Memory B cell (primary cell): ENCODE results near the gene URGCP.
"Not testable (repeated sequence)": the region's sequence is repeated elsewhere in the genome, so short reads cannot be mapped to it uniquely, and the experiment has no call there.

Experiments used
- ATAC-seq: fragments of 150-1000 bp; cut with Tn5 transposase; 2 replicates; pipeline ENCODE4 v1.10.0; 2021; ENCODE audit warnings: low read depth, mild to moderate bottlenecking, moderate library complexity
- DNase-seq, 2 donors: peaks; one replicate each; pipeline ENCODE4 v3.0.0; 2022; ENCODE audit warnings: low spot score in 2 of 2
- H3K27ac Mint-ChIP-seq: one replicate; pipeline ENCODE4 v1.8.0; 2022; ENCODE audit warnings: mild to moderate bottlenecking, moderate library complexity, mixed read lengths
- H3K27me3 Mint-ChIP-seq: one replicate; pipeline ENCODE4 v1.8.0; 2022; ENCODE audit warnings: mixed read lengths
- H3K36me3 Mint-ChIP-seq: one replicate; pipeline ENCODE4 v1.8.0; 2022; ENCODE audit warnings: mild to moderate bottlenecking, mixed read lengths
- H3K4me1 Mint-ChIP-seq: one replicate; pipeline ENCODE4 v1.8.0; 2022; ENCODE audit warnings: mixed read lengths
- H3K4me3 Mint-ChIP-seq: one replicate; pipeline ENCODE4 v1.8.0; 2022; ENCODE audit warnings: mild to moderate bottlenecking, moderate library complexity, mixed read lengths
- H3K9me3 Mint-ChIP-seq: one replicate; pipeline ENCODE4 v1.8.0; 2022; ENCODE audit warnings: mixed read lengths

URGCP gene

GRCh38 chr7:43850348-43851116 lies 55.9 kb downstream of the URGCP start:
- DNase-seq = no peak
- H3K9me3 Mint-ChIP-seq = peaks cover 1% of the 10 kb centered on the region
- H3K4me1 Mint-ChIP-seq = no peaks in the 10 kb centered on the region
- no peak overlapping the region for H3K27ac Mint-ChIP-seq
- H3K27me3 Mint-ChIP-seq = peaks cover 6% of the 10 kb centered on the region
- no peaks in the 10 kb centered on the region for H3K36me3 Mint-ChIP-seq
- no peak for ATAC-seq
- H3K4me3 Mint-ChIP-seq = no peak overlapping the region

DNA sequence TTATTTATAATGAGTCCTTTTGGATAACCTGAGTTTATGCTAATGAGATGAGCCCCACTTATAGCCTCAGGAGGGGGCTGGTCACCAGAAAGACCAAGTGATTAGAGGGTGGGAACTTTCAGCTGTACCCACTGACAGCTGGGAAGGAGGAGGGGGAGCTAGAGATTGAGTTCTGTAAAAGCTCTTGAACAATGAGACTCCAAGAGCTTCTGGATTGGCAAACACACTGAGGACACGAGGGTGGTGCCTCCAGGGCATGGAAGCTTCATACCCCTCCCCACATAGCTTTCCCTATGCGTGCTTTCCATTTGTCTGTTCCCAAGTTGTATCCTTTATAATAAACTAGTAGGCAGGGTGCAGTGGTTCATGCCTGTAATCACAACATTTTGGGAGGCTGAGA lies 57.3 kb downstream of the URGCP start:
- DNase-seq = no peak
- no peak for ATAC-seq
- H3K27me3 Mint-ChIP-seq = peaks cover 2% of the 10 kb centered on the region
- H3K27ac Mint-ChIP-seq = no peak overlapping the region
- H3K4me3 Mint-ChIP-seq = no peak overlapping the region
- no peaks in the 10 kb centered on the region for H3K4me1 Mint-ChIP-seq
- H3K9me3 Mint-ChIP-seq = peaks cover 1% of the 10 kb centered on the region
- no peaks in the 10 kb centered on the region for H3K36me3 Mint-ChIP-seq

- H3K27me3 Mint-ChIP-seq = no peaks in the 10 kb centered on the region
- no peaks in the 10 kb centered on the region for H3K36me3 Mint-ChIP-seq
- H3K27ac Mint-ChIP-seq = no peak overlapping the region
- H3K9me3 Mint-ChIP-seq = no peaks in the 10 kb centered on the region
- DNase-seq = no peak
- no peak overlapping the region for H3K4me3 Mint-ChIP-seq
- no peak for ATAC-seq
- H3K4me1 Mint-ChIP-seq = no peaks in the 10 kb centered on the region
Observed at GRCh38 chr7:43847496-43847895, 58.9 kb downstream of the URGCP start.

- Mint-ChIP-seq H3K4me1 (no peaks in the 10 kb centered on the region), H3K36me3 (no peaks in the 10 kb centered on the region), H3K27me3 (no peaks in the 10 kb centered on the region)
Observed at GRCh38 chr7:43844662-43845061, 61.7 kb downstream of the URGCP start.

GRCh38 chr7:43844257-43844656 lies 62.1 kb downstream of the URGCP start:
- Mint-ChIP-seq H3K36me3 (no peaks in the 10 kb centered on the region), H3K27me3 (no peaks in the 10 kb centered on the region), H3K4me3 (no peak overlapping the region), H3K4me1 (no peaks in the 10 kb centered on the region), H3K9me3 (no peaks in the 10 kb centered on the region), H3K27ac (no peak overlapping the region)
- DNase-seq = no peak
- ATAC-seq = no peak

More at GRCh38 chr7:43844662-43845061, 61.7 kb downstream of the URGCP start:
- H3K4me3 Mint-ChIP-seq = no peak overlapping the region
- no peak for DNase-seq
- no peak overlapping the region for H3K27ac Mint-ChIP-seq
- H3K9me3 Mint-ChIP-seq = no peaks in the 10 kb centered on the region
- no peak for ATAC-seq

DNA sequence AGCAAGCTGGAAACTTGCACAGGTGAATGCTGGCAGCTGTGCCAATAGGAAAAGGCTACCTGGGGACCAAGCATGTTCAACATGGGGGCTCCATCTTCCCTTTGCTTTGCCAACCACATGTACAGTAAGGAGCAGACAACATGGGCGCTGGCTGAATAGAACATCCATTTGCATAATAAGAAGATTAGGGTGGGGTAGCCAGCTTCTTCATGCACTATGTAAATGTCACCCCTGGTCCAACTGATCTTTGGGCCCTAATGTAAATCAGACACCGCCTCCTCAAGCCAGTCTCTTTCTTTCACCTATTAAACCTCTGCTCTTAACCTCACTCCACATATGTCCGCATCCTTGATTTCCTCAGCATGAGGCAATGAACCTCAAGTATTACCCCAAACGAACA lies 63.1 kb downstream of the URGCP start:
- H3K27me3 Mint-ChIP-seq = no peaks in the 10 kb centered on the region

DNA sequence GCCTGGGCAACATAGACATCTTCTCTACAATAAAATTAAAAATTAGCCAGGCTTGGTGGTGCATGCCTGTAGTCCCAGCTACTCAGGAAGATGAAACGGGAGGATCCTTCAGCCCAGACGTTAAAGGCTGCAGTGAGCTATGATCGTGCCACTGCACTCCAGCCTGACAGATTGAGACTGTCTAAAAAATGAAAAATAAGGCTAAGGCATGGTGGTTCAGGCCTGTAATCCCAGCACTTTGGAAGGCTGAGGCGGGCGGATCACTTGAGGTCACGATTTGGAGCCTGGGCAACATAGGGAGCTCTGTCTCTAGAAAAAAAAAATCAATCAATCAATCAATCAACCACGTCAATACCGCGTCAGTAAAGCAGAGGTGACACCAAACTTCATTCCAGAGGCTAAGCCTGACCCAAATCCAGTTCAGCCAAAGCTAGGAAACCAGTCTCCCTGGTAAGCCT lies 68.2 kb downstream of the URGCP start:
- DNase-seq (no peak), ATAC-seq (no peak)
- Mint-ChIP-seq H3K36me3 (no peaks in the 10 kb centered on the region), H3K27ac (peak overlapping the region; percentile 68), H3K9me3 (no peaks in the 10 kb centered on the region), H3K27me3 (no peaks in the 10 kb centered on the region), H3K4me3 (no peak overlapping the region), H3K4me1 (peaks cover 10% of the 10 kb centered on the region)

More for the DNA sequence above, 63.1 kb downstream of the URGCP start:
- H3K4me3 Mint-ChIP-seq = no peak overlapping the region
- no peaks in the 10 kb centered on the region for H3K9me3 Mint-ChIP-seq
- H3K36me3 Mint-ChIP-seq = no peaks in the 10 kb centered on the region
- DNase-seq (no peak), ATAC-seq (no peak)
- H3K27ac Mint-ChIP-seq = no peak overlapping the region
- H3K4me1 Mint-ChIP-seq = peaks cover 2% of the 10 kb centered on the region

GRCh38 chr7:43834463-43835251 lies 71.7 kb downstream of the URGCP start:
- Mint-ChIP-seq H3K9me3 (no peaks in the 10 kb centered on the region), H3K4me3 (peak overlapping the region; percentile 95), H3K4me1 (peaks cover 10% of the 10 kb centered on the region), H3K27me3 (no peaks in the 10 kb centered on the region), H3K36me3 (no peaks in the 10 kb centered on the region), H3K27ac (peak overlapping the region; percentile 99)
- peak; percentile 31 to 42 for DNase-seq
- ATAC-seq = peak; percentile 67

GRCh38 chr7:43830917-43831316 lies 75.5 kb downstream of the URGCP start:
- H3K36me3 Mint-ChIP-seq, DNase-seq, H3K27ac Mint-ChIP-seq, ATAC-seq, H3K4me3 Mint-ChIP-seq, H3K4me1 Mint-ChIP-seq, H3K9me3 Mint-ChIP-seq: not testable (repeated sequence)
- H3K27me3 Mint-ChIP-seq = peaks cover 10% of the 10 kb centered on the region
